ENCODE data around the gene GRXCR2.
A peak's percentile ranks its signal among the peaks of the same experiment; 100 is the strongest.
"Not testable (repeated sequence)": the region's sequence is repeated elsewhere in the genome, so short reads cannot be mapped to it uniquely, and the experiment has no call there.

The GRXCR2 gene

GRCh38 chr5:145872914-145873313 is at the start of gene GRXCR2:
GRXCR2 (minus strand) TSS chr5:145873014; CDS start chr5:145872968, 46 bp downstream.
- DNase-seq (ENCODE audit: low spot score), result no peak

GRCh38 chr5:145922059-145922458 is 49.2 kb upstream of the GRXCR2 start:
- no peak for DNase-seq (ENCODE audit: low spot score)

GRCh38 chr5:145921211-145921610 is 48.4 kb upstream of the GRXCR2 start:
- no peak for DNase-seq (ENCODE audit: low spot score)

GRCh38 chr5:145920542-145921210 is 47.9 kb upstream of the GRXCR2 start:
- no peak for DNase-seq (ENCODE audit: low spot score)

GRCh38 chr5:145919413-145919812 is 46.6 kb upstream of the GRXCR2 start:
- DNase-seq (ENCODE audit: low spot score), result no peak

GRCh38 chr5:145918397-145918796 is 45.6 kb upstream of the GRXCR2 start:
- no peak for DNase-seq (ENCODE audit: low spot score)

GRCh38 chr5:145917288-145917687 is 44.5 kb upstream of the GRXCR2 start:
- no peak for DNase-seq (ENCODE audit: low spot score)

- DNase-seq (ENCODE audit: low spot score), result no peak
Measured at GRCh38 chr5:145915970-145916638, 43.3 kb upstream of the GRXCR2 start.

GRCh38 chr5:145913701-145914100 is 40.9 kb upstream of the GRXCR2 start:
- DNase-seq (ENCODE audit: low spot score), result no peak

- no peak for DNase-seq (ENCODE audit: low spot score)
Measured at GRCh38 chr5:145912594-145912993, 39.8 kb upstream of the GRXCR2 start.

GRCh38 chr5:145912019-145912418 is 39.2 kb upstream of the GRXCR2 start:
- no peak for DNase-seq (ENCODE audit: low spot score)

GRCh38 chr5:145911164-145911563 is 38.4 kb upstream of the GRXCR2 start:
- no peak for DNase-seq (ENCODE audit: low spot score)

GRCh38 chr5:145908206-145908960 is 35.6 kb upstream of the GRXCR2 start:
- no peak for DNase-seq (ENCODE audit: low spot score)

GRCh38 chr5:145906401-145906800 is 33.6 kb upstream of the GRXCR2 start:
- DNase-seq (ENCODE audit: low spot score), result no peak

GRCh38 chr5:145904743-145905142 is 31.9 kb upstream of the GRXCR2 start:
- DNase-seq (ENCODE audit: low spot score), result no peak

- DNase-seq (ENCODE audit: low spot score), result no peak
Measured at GRCh38 chr5:145903867-145904266, 31.1 kb upstream of the GRXCR2 start.

- DNase-seq (ENCODE audit: low spot score), result peak; percentile 23
Measured at GRCh38 chr5:145903113-145903512, 30.3 kb upstream of the GRXCR2 start.

GRCh38 chr5:145902421-145902820 is 29.6 kb upstream of the GRXCR2 start:
- no peak for DNase-seq (ENCODE audit: low spot score)

GRCh38 chr5:145898171-145898570 is 25.4 kb upstream of the GRXCR2 start:
- DNase-seq (ENCODE audit: low spot score), result no peak

- not testable (repeated sequence) for DNase-seq (ENCODE audit: low spot score)
Measured at GRCh38 chr5:145891378-145891777, 18.6 kb upstream of the GRXCR2 start.

- no peak for DNase-seq (ENCODE audit: low spot score)
Measured at GRCh38 chr5:145889611-145890010, 16.8 kb upstream of the GRXCR2 start.

GRCh38 chr5:145887976-145888574 is 15.3 kb upstream of the GRXCR2 start:
- peak; percentile 73 for DNase-seq (ENCODE audit: low spot score)

- DNase-seq (ENCODE audit: low spot score), result no peak
Measured at GRCh38 chr5:145887217-145887616, 14.4 kb upstream of the GRXCR2 start.

Measured in SW480 (cell line).